HPDE6-E6E7 (cell line): ENCODE results near the gene ZNRD2.

Source experiments
- DNase-seq: peaks from one replicate; pipeline ENCODE4 v3.0.0; 2011; ENCODE audit warnings: missing footprints; ENCODE audit errors: extremely low spot score

ZNRD2 gene

DNA sequence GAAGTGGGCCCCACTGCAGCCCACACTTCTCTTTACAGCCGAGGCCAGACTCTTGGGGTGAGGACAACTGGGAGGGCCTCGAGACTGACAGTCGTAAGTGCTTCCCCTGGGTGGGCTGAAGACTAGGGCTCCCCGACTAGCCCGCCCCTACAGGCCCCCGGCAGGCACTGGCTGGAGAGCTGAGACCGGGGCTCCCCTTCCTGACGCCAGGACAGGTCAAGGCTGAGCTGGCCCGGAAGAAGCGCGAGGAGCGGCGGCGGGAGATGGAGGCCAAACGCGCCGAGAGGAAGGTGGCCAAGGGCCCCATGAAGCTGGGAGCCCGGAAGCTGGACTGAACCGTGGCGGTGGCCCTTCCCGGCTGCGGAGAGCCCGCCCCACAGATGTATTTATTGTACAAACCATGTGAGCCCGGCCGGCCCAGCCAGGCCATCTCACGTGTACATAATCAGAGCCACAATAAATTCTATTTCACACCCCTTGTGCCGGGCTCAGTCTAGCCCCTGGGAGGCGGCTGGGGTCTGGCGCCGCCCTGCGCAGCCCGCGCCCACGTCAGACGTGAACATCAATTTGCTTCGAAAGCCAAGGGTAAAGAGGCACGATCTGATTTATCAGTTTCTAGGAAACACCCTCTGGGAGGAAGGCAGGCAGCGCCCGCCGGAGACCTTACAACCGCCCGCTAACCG lies 31.9 kb upstream of the ZNRD2 start:
- DNase-seq, result no peak

DNA sequence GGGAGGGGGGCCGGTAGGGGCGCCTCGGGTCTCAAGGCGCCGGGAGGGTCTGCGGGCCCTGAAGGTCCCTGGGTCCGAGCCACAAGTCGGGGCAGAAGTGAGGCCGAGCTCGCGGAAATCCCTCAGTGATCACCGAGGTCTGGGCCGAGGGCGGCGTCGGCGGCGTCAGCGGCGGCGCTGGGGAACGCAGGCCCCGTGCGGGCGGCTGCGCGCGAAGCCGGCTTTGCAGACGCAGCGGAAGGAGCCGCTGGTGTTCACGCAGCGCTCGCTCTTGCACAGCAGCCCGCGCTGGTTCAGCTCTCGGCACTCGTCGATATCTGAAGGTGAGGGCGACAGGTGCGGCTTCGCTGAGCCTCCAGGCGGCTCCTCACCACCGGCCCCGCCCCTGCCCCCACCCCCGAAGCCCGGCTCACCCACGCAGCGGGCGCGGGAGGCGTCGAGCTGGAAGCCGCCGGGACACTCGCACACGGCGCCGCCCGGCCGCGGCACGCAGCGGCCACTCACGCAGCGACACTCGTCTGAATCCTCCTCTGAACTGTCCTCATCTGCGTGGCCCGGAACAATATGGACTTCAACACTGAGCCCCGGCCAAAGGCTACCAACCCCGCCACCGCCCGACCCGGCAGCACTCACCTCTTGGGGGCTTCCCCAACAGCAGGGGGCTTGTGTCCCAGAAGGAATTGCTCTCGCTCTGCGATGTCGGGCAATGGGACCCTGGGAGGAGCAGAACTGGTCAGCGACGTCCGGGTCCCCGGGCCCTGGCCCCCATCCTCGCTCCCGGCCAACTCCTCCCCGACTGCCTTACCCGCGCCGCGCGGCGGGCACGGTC lies 31.1 kb upstream of the ZNRD2 start:
- DNase-seq, result no peak

DNA sequence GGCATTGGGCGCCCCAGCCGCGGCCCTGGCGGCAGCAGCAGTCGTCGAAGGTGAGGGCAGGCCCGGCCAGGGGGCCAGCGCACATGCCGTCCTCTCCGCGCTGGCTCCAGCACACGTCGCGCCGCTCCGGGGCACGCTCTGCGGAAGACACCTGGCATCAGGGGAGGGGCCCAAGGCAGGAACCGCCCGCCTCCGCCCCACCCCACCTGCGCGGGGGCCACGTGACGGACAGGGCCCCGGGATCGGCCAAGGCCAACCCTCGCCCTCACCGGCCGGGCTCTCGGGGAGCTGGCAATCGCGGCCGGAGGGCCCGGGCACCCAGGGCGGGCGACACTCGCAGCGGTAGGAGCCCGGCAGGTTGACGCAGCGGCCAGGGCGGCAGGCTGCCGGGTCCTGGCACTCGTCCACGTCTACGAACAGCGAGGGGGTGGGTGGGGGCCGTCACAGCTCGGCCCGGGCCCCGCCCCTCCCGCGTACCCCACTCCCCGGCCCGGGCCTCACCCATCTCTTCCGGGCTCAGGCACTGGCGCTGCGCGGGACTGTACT lies 30.5 kb upstream of the ZNRD2 start:
- DNase-seq, result peak; percentile 82

DNA sequence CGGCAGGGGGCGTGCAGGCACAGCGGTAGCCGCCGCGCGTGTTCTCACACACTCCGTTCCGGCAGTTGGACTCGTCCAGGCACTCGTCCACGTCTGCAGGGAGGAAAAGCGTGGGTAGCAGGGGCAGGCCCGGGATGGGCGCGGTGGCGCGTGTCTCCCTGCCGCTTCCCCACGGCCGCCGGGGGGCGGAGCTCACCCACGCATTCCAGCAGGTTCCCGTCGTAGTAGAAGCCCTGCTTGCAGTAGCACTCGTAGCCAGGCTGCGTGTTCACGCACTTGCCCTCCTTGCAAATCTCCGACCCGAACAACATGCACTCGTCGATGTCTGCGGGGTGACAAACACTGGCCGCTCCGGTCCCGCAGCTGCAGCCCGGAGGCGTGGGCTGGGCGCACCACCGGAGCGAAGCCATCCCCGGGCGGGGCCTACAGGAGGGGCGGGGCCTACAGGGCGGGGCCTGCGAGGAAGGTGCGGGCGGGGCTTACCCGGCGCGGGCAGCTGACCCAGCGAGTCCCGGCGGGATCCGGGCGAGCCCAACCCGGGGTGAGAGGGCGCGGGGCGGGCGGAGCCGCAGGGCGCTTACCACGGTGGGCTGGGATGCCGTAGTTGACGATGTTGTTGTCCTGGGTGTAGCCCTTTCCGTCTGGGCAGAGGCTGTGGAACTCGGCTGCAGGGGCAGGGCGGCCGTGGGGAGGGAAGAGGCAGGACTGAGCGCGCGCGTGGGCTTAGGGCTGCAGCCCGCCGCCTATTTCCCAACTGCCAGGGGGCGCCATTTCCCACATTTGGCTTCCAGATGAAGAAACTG lies 29.8 kb upstream of the ZNRD2 start:
- peak; percentile 88 for DNase-seq

DNA sequence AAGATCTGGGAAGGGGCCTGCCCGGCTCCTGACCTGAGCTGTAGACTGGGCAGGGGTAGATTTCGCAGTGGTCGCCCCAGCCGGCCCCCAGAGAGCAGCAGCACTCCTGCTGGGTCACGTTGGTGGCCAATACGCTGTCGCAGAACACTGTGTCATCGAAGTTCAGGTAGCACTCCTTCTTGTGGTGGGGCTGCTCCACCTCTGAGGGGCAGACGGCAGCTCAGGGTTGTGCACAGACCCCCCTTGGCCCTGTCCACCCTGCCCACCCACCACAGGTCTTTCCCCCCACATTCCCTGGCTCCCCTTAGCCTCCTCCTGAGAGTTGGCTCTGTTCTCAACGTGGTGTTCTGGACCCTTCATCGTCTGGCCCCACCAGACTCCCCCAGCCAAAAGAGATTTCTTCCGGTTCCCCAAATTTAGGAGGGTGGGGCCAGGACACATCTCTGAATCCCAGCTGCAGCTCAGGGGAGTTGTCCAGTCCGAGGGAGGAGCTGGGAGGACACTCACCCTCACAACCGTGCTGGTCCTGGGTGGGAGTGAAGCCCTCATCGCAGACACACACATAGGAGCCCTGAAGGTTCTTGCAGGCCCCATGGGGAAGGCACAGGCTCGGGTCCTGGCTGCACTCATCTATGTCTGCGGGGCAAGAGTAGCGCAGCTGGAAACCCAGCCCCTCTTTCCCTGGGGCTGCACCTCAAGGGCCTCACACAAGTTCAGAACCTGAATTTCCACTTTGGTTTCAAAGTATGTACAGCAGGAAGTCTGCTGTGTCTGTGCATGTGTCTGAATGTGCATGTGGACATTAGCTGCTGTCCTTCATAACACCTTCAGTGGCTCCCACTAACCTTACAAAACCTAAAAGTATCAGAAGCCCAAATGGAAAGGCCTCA lies 28.9 kb upstream of the ZNRD2 start:
- peak; percentile 69 for DNase-seq

DNA sequence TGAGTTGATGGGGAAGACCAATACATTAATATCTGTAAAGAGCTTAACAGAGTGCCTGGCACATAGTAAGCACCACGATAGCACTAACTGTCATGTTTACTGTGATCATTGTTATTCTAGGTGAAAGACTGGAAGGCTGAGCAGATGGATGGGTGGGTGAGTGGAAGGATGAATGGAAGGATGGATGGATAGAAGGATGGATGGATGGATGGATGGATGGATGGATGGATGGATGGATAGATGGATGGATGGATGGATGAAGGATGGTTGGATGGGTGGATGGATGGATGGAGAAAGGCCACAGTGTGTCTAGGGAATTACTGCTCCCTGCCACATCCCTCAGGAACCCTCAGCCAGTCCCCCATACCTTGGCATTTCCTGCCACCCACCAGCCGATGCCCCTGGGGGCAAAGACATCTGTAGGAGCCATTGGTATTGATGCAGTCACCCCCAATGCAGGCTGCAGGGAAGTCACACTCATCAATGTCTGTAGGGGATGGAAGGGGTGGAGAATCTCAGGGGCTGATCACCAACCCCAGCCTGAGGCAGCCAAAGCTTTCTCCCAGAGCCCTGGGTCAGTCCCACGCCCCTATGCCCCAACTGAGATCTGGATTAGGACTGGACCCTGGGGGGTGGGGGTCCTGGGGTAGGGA lies 27.4 kb upstream of the ZNRD2 start:
- no peak for DNase-seq

DNA sequence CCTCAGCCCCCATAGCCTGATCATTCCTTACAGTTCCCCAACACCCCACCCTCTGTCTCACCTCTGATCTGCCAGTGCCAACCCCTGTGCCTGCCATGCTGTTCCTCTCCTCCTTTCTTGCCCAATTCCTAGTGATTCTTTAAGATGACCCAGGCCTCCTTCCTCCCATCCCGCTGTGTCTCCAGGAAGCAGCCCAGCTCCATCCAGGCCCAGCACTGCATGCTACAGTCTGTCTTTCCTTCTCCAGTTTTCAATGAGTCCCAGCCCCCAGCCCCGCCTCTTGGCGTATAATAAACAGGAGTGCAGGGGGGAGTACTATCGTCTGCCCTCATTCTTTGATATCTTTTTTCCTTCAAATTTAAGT lies 24.4 kb upstream of the ZNRD2 start:
- DNase-seq, result no peak

DNA sequence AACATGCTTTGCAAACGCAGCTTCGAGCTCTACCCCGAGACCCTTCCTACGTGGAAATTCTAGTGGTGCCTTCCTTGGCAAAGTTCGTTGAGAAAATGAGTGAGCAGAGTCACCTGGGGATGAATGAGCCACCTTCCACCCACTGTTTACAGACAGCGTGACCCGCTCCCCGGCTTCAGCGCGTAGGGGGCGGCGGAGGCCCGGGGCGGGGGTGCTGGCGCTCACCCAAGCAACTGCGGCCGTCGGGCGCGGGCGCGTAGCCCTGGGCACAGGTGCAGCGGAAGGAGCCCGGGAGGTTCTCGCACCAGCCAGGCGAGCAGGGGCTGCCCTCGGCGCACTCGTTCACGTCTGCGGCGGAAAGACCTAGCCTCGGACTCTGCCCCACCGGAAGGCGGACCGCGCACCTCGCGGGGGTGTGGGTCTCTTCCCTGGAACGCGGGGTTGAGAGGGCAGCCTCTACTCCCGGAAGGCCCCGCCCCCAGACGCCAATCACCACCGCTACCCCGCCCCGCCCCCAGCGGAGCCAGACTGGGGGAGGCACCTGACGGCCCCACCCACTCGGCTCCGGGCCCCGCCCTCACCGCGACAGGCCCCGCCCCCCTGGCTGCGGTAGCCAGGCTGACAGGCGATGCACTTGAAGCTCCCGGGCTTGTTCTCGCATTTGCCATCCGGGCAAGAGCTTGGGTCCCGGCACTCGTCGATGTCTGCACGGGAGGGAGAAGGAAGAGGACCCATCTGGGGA lies 23.9 kb upstream of the ZNRD2 start:
- no peak for DNase-seq

DNA sequence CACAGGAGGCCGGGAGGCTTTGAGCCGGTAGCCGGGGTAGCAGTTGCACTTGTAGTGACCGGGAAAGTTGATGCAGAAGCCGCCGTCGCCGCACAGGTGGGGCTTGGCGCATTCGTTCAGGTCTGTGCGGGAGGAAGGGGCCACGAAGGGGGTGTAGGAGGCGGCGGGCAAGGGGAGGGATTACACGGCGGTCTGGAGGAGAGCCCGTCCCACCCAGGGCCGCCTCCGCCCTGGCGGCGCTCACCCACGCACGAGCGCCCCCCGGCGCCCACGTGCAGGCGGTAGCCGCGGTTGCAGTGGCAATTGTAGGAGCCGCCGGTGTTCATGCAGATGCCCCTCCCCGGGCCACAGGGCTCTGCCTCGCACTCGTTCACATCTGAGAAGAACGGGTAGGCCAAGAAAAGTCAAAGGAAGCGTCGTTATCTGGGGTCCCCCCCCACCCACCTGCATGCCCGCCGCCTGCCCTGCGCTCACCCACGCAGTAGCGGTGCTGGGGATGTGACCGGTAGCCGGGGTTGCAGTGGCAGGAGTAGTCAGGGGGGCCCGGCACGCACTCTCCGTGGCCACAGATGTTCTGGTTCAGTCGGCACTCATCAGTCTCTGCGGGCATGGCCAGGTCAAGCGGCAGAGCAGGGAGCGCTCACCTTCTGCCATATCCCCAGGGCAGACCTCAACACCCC lies 22.7 kb upstream of the ZNRD2 start:
- no peak for DNase-seq

DNA sequence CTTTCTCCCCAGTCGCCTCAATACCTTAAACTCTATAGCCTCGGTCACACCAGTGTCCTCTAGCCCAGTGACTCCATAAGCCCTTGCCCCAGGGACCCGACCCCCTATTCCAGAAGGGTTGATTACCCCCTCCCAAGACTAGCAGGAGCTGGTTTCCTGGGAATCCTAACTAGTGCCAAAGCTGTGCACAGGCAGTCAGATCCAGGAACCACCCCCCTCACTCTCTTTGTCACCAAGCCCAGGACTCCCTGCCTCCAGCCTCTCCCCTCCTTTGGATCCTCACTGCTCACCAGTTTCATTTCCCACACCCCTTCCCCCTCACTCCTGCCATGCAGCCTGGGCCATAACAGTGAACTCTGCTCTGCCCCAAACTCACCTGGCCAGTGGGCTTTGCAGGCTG lies 21.9 kb upstream of the ZNRD2 start:
- DNase-seq, result no peak

DNA sequence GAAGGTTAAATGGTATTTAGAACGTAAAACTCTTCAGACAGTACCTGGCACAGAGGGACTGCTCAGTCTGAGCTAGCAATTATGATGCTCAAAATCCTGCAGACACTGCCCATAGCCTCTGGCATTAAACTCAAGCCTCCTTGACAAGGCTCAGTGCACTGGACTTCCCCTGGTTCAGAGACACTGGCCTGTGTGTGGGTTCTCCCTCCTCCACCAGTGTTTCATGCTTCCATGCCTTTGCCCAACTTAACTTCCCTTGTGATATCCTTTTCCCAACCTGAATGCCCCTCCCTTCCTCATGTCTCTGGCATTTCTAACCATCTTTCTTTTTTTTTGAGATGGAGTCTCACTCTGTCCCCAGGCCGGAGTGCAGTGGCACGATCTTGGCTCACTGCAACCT lies 21.2 kb upstream of the ZNRD2 start:
- DNase-seq, result no peak

DNA sequence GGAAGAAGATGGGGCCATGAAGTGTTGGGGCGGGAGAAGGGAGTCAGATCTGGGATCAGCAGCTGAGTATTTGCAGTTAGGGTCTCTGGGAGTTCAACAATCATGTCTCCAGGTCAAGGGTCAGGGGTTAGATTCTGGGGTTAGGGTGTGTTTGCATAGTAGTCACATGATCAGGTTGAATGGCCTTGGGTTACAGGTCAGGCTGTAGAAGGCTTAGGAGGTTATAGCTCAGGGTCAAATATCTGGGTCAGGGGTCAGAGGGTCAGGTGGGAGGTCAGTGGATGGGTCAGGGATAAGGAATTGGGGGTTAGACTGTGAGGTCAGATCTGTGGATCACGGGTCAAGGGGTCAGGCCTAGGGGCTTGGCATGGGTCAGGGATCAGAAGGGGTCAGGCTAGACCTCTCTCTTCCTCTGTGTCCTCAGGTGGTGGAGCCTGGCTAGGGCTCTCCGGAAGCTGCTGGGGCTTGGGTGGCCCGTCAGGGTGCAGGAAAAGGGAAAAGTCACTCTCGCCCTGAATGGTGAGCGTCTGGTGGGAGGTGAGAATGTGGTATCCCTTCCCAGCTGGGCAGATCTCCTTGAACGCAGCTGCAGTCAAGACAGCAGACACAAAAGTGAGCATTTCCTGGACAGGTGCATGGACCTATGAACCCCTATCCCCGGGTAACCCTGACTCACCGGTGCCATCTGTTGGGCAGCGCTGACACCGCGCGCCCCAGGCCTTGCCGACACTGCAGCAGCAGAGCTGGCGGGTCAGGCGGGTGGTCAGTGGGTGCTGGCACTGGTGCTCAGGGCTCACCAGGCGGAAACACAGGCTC lies 18.5 kb upstream of the ZNRD2 start:
- no peak for DNase-seq

DNA sequence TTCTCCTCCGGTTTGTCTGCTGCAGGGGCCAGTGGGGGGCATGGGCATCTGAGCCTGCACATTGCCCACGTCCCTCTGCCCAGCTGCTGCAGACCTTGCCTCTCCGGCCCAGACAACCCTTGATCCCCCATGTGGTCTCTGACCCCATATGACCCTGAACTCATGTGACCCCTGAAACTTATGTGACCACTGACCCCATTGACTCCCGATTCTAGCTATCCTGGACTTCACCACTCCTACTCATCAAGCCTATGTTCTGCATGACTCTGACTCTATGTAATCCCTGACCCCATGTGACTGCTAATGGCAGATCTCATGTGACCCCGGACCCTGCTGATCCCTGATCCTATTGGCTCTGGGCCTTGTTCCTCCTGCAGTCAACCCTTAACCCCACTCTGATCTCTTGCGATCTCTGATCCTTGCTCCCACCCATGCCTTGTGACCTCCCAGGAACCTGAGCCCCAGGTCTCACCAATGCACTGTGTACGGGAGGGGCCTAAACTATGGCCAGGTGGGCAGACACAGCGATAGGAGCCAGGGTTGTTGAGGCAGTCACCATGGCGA lies 17.8 kb upstream of the ZNRD2 start:
- no peak for DNase-seq

DNA sequence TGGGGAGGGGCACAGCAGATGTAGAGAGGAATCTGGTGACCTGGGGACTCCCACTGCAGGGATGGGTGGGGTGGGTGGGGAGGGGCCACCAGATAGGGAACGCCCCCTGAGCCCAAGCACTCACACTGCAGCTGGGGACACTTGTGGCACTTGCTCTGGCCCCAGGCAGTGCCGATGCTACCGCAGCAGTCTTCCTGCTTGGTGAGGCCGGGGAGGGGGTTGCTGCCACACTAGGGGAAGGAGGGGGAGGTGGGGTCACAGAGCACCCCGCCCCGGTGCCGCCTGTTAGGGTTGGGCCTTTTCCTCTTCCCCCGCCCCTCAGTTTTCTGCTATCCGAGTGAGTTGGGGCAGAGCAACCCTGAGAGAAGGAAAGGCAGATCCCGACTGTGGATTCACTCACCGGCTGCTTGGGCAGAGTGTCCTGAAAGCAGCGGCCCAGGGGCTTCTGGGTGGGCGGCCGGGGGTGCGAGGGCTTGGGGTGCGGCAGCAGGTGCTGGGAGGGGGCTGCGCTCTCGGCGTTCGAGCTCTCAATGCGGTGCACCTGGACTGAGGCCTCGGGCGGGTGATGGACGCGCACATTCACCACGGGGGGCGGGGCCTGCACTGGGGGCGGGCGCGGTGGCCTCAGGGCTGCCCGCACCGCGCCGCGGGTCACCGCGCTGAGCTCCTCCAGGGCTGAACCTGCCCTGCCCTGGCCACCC lies 16.8 kb upstream of the ZNRD2 start:
- no peak for DNase-seq

DNA sequence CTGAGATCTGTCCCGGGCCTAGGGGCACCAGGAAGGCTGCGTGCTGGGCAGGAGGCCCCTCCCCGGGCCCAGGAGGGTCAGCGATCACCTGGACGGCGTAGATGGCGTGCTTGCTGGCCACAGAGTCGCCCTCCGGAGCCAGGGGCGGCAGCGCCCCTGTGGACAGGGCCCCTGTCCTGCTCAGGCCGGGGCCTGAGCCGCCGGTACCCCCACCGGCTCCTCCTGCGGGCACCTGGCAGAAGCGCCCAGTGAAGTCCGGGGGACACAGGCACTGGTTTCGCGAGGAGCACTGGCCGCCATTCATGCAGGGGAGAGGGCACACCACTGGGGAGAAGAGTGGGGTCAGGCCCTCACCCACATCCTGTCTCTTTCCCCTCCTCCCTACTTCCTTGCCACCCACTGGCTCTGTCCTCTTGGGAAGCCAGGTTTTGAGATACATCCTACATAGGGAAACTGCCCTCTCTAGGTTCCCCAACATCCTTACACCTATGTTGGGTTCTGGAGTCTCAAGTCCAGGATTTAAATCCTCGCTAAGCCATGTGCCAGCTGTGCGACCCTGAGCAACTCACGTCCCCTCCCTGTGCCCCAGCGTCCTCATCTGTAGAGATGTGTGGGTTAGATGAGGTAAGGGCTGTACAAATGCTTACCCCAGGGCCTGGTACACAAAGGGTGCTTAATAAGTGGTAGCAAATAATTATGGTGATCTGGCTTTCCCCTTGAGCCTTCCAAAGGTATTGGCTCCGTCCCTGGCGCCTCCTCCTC lies 16.0 kb upstream of the ZNRD2 start:
- DNase-seq, result no peak

DNA sequence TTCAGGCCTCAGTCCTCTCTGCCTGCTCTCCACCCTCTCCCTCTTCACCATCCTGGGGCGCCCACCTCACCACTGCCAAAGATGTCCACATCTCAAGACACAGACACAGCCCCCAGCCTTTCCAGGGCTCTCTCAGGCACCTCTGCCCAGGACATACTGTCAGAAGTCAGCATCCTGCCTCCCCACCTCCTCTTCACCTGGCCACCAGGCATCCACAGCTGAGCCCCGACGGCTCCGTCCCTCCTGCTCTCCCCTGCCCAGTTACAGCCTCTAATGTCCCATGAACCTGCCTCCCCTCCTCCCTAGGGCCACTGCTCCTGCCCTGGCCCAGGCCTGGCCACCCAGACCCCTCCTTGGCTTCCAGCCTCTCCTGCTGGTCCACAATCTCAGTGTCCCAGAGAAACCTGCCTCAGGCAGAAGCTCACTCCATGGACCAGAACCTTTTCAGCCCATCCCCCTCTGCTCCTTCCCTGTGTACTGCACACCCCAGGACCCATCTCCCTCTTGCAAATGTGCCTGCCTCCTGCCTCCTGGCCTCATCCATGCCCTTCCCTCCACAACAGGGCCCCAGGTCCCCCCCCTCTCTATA lies 15.3 kb upstream of the ZNRD2 start:
- no peak for DNase-seq
